GM18507 (cell line): ENCODE data around the gene LRTM1.

ENCODE experiments used
- DNase-seq: peaks from one replicate; pipeline ENCODE4 v3.0.0; 2011; ENCODE audit warnings: low read depth; ENCODE audit not compliant: insufficient read length; ENCODE audit errors: extremely low spot score
- FAIRE-seq: peaks from 2 replicates; lab custom pipeline; 2011; peaks lifted over from hg19 to GRCh38; lab: Jason Lieb, UNC

Gene LRTM1

DNA sequence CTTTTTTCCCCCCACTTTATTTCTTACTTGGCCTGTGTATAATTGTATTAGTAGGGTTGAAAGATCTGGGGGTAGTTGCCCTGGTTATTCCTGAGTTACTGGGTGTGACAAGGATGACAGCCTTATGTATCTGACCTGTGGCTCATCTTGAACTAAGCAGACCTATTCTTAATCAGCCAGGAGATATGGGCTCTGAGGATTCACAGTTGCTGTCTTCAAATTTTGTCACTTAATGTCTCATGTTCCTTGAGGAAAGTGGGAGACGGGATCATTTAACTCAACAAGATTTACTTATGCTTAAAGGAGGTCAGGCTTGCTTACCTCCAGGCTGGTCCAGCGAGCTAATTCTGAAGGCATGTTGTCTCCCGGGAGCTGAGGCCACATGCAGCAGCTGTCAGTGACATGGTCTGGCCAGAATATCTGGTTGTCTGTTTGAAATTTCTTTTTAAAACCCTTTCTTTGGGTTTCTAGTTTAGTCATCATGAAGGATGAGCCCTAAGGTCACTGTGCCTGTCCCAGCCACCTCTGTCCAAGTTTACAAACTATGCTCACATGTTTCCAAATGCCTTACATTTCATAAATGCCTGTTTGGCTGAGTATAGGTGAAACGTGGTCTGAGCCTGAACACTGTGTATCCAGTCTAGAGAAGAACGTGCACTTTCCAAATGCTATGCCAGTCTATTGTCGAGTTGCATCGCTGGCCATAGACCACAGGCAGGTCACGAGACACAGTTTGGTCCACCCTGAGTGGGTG lies 26.8 kb downstream of the LRTM1 start:
- no peak for DNase-seq
- no peak for FAIRE-seq

DNA sequence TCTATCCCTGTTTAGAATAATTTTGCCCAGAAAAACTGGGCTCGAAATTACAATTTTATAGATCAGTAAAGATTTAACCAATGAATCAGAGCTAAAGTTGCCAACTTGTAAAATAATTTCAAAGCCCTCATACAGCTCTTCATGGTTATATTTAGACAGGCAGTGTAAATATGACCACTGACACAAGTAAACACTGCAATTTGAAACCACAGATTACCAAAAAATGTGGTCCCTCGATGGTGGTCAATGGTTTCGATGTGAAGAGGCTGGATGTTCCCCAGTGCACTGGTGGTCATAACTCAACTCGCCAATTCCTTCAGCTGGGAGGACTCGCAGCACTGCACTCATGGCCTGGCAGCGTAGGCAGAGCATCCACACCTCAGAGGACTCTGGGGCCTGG lies 28.6 kb downstream of the LRTM1 start:
- FAIRE-seq = no peak

DNA sequence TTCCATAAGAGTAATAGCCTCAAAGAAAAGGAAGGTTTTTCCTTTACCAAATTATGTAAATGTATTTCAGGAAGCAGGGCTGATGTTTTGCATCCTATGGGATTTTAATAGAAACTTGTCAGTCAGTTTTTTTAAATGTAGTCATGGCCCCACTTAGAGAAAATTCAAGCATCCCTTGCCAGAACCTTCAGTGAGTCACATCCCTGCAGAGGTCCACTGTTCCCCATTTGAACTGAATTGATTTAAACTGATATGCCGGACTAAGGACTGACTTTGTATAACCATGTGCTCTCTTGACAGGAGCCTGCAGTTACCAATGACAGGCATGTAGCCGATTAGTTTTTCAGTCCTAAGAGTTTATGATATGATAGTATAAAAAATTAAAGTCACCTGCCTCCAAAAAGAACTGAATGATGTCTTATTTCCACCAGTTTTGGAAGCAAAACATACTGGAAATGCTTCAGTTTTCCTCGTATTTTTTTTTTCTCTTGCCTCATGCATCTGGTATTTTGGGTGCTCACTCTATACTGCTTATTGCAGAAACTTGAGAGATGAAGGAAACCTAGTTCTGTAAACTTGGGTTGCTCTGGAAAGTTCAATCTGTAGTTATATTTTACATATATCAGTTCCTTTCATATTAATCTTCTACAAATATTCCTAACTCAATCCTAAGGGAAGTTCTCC lies 30.7 kb downstream of the LRTM1 start:
- no peak for FAIRE-seq
- DNase-seq = no peak

More for the DNA sequence above, 28.6 kb downstream of the LRTM1 start:
- no peak for DNase-seq

- DNase-seq (no peak), FAIRE-seq (no peak)
These were observed 32.2 kb downstream of the LRTM1 start for GRCh38 chr3:54895613-54896012.

GRCh38 chr3:54892168-54892567 lies 35.7 kb downstream of the LRTM1 start:
- FAIRE-seq = no peak
- no peak for DNase-seq

DNA sequence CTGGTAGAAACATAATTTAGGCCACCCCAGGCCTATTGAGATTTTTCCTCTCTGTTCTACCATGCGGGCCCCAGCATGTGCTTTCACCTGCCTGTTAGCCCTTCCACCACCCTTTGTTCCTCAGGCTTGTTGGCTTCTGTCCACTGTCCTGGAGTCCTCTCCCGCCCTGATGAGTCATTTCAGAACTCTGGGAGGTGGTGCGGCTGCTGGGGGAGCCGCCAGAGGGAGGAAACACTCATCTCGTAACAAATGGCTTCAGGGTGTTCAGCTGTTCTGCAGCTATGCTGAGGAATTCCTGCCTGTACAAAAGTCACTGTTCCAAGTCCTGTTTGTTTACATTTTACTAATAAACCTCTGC lies 36.3 kb downstream of the LRTM1 start:
- FAIRE-seq (no peak), DNase-seq (no peak)

GRCh38 chr3:54889731-54890130 lies 38.1 kb downstream of the LRTM1 start:
- no peak for DNase-seq
- FAIRE-seq = no peak

DNA sequence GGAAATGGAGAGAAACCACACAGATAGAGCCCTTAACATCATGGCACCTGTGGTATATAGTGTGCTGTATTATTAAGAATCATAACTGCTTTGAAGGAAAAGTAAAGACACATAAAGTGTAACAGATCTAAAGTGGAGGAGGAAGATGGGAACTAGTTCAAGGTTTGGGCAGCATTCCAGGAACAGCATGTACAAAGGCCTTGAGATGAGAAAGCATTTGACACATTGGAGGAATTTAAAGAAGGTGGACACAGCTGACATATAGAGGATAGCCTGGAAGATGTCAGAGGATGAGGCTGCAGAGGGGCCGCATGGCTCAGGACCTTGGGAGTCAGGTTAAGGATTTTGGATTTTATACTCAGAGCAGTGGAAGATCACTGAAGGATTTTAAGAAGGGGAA lies 39.0 kb downstream of the LRTM1 start:
- DNase-seq = no peak

GRCh38 chr3:54888162-54888561 lies 39.7 kb downstream of the LRTM1 start:
- FAIRE-seq (no peak), DNase-seq (no peak)

More for the DNA sequence above, 39.0 kb downstream of the LRTM1 start:
- FAIRE-seq = no peak

GRCh38 chr3:54882129-54882833 lies 45.6 kb downstream of the LRTM1 start:
- DNase-seq (no peak), FAIRE-seq (no peak)

DNA sequence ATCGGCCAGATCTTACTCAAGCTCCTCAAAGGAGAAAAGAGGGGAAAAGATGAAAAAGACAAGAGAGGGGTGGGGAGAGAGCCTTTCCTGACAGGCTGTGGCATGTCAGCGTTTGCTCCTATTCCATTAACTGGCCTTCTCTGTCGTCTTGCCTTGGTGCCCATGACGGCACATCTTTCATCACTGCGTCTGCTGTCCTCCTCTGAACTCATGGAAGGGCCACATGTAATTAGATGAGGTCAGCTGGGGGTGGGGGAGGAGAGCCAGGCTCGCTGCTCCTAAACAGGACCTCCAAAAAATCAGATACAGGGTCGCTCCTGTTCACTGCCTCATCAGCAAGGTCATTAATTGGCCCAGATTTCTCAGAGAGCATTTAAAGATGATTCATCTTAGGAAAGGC lies 49.7 kb downstream of the LRTM1 start:
- FAIRE-seq (no peak), DNase-seq (no peak)

DNA sequence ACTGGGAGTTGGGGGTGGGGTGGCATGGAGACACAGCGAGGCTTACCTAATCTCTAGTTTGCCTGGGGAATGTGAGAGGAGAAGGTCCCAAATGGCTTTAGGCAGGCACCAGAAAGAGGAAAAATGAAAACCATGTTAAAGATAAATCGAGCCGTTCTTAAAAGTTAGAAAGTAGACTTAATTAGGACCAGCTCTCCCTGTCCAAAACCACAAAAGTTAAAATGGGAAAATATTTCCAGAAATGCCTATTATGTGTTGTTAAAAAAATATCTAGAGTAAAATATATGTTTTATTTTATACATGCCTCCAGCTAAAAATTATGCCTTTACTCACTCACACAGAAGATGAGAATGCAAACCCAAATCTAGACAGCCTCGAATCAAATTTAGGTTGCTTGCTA lies 50.1 kb downstream of the LRTM1 start:
- FAIRE-seq = no peak
- DNase-seq = no peak

- DNase-seq (no peak), FAIRE-seq (no peak)
These were observed 51.2 kb downstream of the LRTM1 start for GRCh38 chr3:54876694-54877093.

- no peak for DNase-seq
- no peak for FAIRE-seq
These were observed 52.1 kb downstream of the LRTM1 start for GRCh38 chr3:54875596-54876268.

GRCh38 chr3:54874816-54875556 lies 52.9 kb downstream of the LRTM1 start:
- FAIRE-seq (no peak), DNase-seq (no peak)

GRCh38 chr3:54873059-54874010 lies 54.5 kb downstream of the LRTM1 start:
- no peak for FAIRE-seq
- no peak for DNase-seq

DNA sequence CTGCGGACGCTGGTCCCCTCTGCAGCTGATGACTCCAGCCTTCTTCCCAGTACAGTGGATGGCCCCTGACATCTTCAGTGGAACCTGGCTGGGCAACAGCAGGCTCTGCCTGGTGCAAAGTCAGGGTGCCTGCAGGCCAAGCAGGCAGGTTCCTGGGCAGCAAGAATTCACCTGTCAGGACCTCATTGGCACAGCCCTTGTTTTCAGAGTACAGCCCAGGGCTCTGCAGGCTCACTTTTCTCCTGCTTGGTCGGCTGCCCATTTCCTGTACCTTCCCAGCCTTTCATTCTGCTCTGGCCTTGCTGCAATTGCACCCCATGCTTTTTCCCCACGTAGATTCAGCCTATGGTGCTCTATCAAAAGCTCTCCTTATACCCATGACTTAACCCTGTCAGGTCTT lies 56.0 kb downstream of the LRTM1 start:
- FAIRE-seq (no peak), DNase-seq (no peak)

DNA sequence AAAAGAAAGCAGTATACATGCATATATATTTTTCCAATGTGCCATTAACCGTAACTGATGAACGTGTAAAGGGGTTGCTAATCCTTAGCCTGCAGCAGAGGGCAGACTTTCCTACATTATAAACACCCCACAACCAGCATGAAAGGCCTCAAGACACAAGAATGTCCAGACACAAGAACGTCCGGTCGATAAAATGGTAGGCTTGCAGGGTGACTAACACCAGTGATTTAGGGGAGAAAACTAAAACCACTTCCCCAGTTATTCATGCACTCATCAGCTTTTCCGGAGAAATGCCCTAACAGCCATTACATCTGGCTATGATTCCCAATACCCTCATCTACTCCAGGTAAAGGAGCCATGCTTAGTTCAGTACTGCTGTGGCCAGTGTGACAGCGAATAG lies 57.4 kb downstream of the LRTM1 start:
- no peak for DNase-seq
- FAIRE-seq = no peak
